ENCODE data around the gene MYO3A. TPM values are rescaled to one million over a fixed set of nuclear protein-coding genes. Genes with fewer than 3 reads are reported as not detected.

MYO3A gene
- total RNA-seq, 3 donors from 2014 or later: 0.29 to 0.33 TPM; not detected in 1

DNA sequence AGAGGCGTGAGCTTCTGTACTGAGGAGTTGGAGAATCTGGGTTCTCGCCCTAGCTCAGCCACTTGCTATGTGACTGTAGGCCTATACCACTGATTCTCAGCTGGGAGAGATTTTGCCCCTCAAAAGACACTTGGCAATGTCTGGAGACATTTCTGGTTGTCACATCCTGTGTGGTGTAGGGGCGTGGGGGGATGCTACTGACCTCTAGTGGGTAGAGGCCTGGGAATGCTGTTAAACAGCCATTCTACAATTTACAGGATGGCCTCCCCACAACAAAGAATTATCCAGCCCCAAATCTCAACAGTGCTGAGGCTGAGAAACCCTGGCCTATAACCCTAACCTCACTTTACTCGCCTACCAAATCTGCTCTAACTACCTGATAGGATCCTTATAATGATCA, 223.7 kb downstream of the MYO3A start:
- no peaks in the 10 kb centered on the region for H3K9me3 ChIP-seq
- H3K27me3 ChIP-seq: no peaks in the 10 kb centered on the region
- no peaks in the 10 kb centered on the region for H3K4me1 ChIP-seq
- H3K4me3 ChIP-seq: no peak overlapping the region
- intact Hi-C loops (cut with DNase I; ENCODE audit: low total_unique reads): no loop called here
- DNase-seq (ENCODE audit: low spot score in 2 of 2): no peak
- no peaks in the 10 kb centered on the region for H3K36me3 ChIP-seq
- no peak overlapping the region for H3K27ac ChIP-seq
- no peak for TF ChIP-seq CTCF (IDR thresholded peaks at IDR 0.05)
- no peak for TF ChIP-seq POLR2AphosphoS5 (IDR thresholded peaks at IDR 0.05)
- TF ChIP-seq POLR2A (IDR thresholded peaks at IDR 0.05): no peak

DNA sequence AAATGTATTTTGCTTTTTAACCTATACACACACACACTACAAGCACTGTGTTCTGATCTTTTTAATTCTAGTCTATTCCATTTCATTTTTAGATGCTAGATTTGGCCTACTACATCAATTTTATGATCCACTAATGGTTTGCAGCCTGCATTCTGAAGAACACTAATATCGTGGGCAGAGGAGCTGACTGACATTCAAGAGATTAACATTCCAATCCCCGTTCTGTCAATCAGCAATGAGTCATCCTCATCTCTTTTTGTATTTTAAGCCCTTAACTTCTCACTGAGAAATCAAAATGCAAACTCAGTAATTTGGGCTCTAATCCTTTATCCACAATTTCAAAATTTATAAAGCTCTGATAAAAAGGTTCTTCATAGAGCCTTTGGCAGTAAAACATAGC, 235.4 kb downstream of the MYO3A start:
- DNase-seq (ENCODE audit: low spot score in 2 of 2): no peak
- TF ChIP-seq POLR2A (IDR thresholded peaks at IDR 0.05) (no peak), POLR2AphosphoS5 (IDR thresholded peaks at IDR 0.05) (no peak), CTCF (IDR thresholded peaks at IDR 0.05) (no peak)
- Histone ChIP-seq H3K4me1 (no peaks in the 10 kb centered on the region), H3K36me3 (no peaks in the 10 kb centered on the region), H3K4me3 (no peak overlapping the region), H3K9me3 (no peaks in the 10 kb centered on the region), H3K27ac (no peak overlapping the region), H3K27me3 (no peaks in the 10 kb centered on the region)
- intact Hi-C loops (cut with DNase I; ENCODE audit: low total_unique reads): no loop called here

- DNase-seq (ENCODE audit: low spot score in 2 of 2): no peak
- H3K4me3 ChIP-seq: no peak overlapping the region
- H3K27me3 ChIP-seq: no peaks in the 10 kb centered on the region
- H3K4me1 ChIP-seq: no peaks in the 10 kb centered on the region
- no peaks in the 10 kb centered on the region for H3K9me3 ChIP-seq
- H3K36me3 ChIP-seq: no peaks in the 10 kb centered on the region
- intact Hi-C loops (cut with DNase I; ENCODE audit: low total_unique reads): no loop called here
- H3K27ac ChIP-seq: no peak overlapping the region
- TF ChIP-seq POLR2A (IDR thresholded peaks at IDR 0.05) (no peak), CTCF (IDR thresholded peaks at IDR 0.05) (no peak), POLR2AphosphoS5 (IDR thresholded peaks at IDR 0.05) (no peak)
Observed at GRCh38 chr10:26172131-26172530, 238.1 kb downstream of the MYO3A start.

DNA sequence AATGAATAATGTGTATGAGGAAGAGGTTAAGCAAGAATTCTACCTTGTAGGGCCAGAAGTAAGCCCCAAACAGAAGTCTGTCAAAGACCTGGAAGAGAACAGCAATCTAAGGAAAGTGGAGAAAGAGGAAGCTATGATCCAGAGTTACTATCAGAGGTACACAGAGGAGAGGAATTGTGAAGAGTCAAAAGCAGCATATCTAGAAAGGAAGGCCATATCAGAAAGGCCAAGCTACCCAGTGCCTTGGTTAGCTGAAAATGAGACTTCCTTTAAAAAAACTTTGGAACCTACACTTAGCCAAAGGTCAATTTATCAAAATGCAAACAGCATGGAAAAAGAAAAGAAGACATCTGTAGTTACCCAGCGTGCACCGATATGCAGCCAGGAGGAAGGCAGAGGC, 239.8 kb downstream of the MYO3A start:
- no peaks in the 10 kb centered on the region for H3K9me3 ChIP-seq
- intact Hi-C loops (cut with DNase I; ENCODE audit: low total_unique reads): no loop called here
- H3K4me1 ChIP-seq: no peaks in the 10 kb centered on the region
- DNase-seq (ENCODE audit: low spot score in 2 of 2): no peak
- H3K36me3 ChIP-seq: no peaks in the 10 kb centered on the region
- no peak overlapping the region for H3K27ac ChIP-seq
- TF ChIP-seq POLR2AphosphoS5 (IDR thresholded peaks at IDR 0.05) (no peak), POLR2A (IDR thresholded peaks at IDR 0.05) (no peak), CTCF (IDR thresholded peaks at IDR 0.05) (no peak)
- H3K4me3 ChIP-seq: no peak overlapping the region
- no peaks in the 10 kb centered on the region for H3K27me3 ChIP-seq

DNA sequence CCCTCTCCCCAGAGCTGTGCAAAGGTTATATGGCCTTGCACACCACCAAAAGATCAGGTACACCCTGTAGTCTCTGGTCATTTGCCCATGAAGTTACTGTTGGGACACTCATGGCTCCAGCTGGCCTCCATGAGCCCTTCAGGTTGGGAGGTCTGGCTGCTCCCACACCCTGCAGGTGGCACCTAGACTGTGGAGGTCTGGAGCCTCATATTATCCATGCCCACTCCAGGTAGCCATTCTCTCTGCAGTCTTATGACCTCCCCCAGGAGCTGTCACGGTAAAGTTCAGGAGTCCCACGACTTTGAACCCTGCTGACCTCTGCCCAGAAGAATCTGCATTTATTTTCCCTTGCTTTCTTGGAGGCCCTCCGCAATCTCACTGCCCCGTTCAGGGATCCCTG, 243.3 kb downstream of the MYO3A start:
- no peaks in the 10 kb centered on the region for H3K9me3 ChIP-seq
- intact Hi-C loops (cut with DNase I; ENCODE audit: low total_unique reads): no loop called here
- no peaks in the 10 kb centered on the region for H3K4me1 ChIP-seq
- no peaks in the 10 kb centered on the region for H3K36me3 ChIP-seq
- H3K27ac ChIP-seq: no peak overlapping the region
- no peaks in the 10 kb centered on the region for H3K27me3 ChIP-seq
- DNase-seq (ENCODE audit: low spot score in 2 of 2): no peak
- no peak for TF ChIP-seq POLR2AphosphoS5 (IDR thresholded peaks at IDR 0.05)
- TF ChIP-seq CTCF (IDR thresholded peaks at IDR 0.05): no peak
- no peak for TF ChIP-seq POLR2A (IDR thresholded peaks at IDR 0.05)
- H3K4me3 ChIP-seq: no peak overlapping the region

Measured in breast epithelium (tissue), 4 donors.